HG02870 (cell line): Measurements from ENCODE around the gene FANCI.
"Not testable (repeated sequence)": the region's sequence is repeated elsewhere in the genome, so short reads cannot be mapped to it uniquely, and the experiment has no call there.

ENCODE experiments used
- ATAC-seq: cut with Tn5 transposase; IDR thresholded peaks from one replicate; pipeline ENCODE4 v1.9.1; 2021; ENCODE audit warnings: mild to moderate bottlenecking, moderate library complexity; ENCODE audit not compliant: unreplicated experiment

The FANCI gene

DNA sequence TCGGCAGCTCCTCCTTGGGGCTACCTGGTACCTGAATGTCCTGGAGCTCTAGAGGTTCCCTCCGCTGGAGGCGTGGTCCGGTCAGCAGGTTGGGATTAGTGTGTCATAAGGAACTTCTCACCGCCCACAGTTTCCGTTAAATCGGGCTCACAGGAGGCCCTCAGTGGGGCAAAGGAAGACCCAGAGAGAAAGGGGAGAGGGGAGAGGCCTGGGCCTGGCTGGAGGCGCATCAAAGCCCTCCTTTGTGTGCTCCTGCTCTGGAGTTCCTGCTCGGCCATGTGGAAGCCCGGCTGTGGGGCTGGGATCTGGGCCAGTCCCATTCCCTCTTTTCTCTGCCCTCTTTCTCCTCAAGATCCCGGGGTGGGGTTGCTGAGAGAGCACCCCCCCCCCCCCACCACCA, 22.2 kb upstream of the FANCI start, which contains the start of gene RLBP1:
Gene RLBP1, minus strand, starts transcription at position 37 of the 400 bp plus-strand sequence. CDS start 2,604 bp downstream, outside the sequence.
- ATAC-seq, result no peak

DNA sequence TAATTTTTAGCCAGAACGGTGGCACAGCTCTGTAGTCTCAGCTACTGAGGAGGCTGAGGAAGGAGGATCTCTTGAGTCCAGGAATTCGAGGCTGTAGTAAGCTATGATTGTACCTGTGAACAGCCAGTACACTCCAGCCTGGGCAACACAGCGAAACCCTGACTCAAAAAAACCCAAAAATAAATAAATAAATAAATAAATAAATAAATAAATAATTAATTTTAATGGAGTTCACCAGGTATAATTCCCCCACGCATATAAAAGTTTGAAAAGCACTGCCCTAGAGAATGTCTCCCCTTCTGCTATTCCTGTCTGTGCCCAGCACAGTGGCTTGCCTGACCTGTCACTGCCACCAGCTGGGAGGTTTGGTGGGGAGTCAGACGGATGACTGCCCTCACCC, 18.2 kb upstream of the FANCI start:
- no peak for ATAC-seq

DNA sequence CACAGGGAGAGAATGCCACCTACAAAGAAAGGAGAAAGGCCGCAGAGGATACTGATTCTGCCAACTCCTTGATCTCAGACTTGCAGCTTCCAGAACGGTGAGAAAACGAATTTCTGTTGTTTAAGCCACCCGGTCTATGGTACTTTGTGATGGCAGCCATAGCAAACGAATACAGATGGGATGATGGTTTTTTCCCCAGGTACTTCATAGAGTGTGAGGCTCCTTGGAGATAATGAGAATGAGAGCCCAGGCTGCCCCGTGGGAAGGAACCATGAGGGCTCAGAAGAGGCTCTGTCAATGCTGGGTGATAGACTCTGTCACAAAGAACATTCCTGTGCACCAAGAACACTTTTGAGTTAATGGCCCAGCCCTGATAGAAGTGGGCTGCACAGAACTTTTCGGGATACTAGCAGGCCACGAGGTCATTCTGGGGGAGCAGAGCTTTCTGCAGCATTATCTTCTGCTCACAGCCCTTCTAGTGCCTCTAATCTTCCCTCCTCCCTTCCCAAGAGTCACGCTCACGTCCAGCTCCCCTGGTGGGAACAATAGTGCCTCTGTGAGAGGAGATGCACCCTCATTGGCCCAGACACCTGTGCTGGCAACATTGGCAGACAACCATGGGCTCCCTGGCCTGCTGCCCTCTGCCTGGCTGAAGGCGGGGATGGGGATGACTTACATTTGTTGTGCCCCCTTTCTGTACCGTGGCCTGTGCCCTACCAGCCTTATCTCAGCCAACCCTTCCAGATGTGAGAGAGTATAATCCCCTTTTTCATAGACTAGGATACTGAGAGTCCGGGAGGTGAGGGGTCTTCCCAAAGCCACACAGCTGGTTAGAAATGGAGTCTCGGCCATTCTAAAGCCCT, 17.2 kb upstream of the FANCI start:
- no peak for ATAC-seq

GRCh38 chr15:89227425-89227824, 16.4 kb upstream of the FANCI start:
- no peak for ATAC-seq

GRCh38 chr15:89230277-89230676, 13.5 kb upstream of the FANCI start:
- ATAC-seq, result no peak

GRCh38 chr15:89231832-89232231, 11.9 kb upstream of the FANCI start:
- ATAC-seq, result no peak

DNA sequence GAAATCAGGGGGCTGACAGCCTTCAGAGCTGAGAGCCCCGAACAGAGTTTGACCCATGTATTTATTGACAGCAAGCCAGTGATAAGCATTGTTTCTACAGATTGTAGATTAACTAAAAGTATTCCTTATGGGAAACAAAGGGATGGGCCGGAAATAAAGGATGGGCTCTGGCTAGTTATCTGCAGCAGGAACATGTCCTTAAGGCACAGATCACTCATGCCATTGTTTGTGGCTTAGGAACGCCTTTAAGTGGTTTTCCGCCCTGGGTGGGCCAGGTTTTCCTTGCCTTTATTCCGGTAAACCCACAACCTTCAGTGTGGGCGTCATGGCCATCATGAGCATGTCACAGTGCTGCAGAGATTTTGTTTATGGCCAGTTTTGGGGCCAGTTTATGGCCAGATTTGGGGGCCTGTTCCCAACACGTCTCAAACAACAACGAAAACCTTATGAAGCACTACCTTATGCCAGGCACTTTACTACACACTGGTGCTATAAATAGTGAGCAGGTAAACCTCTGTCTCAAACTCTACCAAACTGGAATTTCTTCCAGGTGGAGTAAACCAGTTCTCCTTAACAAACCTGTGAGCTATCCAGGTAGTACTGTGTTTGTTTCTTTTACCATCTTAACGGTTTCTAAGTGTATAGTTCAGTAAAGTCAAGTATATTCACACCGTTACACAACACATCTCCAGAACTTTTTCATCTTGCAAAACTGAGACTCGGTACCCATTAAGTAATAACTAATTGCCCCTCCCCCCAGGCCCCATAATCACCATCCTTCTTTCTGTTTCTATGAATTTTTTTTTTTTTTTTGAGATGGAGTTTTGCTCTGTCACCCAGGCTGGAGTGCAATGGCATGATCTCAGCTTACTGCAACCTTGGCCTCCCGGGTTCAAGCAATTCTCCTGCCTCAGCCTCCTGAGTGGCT, 3.6 kb upstream of the FANCI start:
- not testable (repeated sequence) for ATAC-seq

DNA sequence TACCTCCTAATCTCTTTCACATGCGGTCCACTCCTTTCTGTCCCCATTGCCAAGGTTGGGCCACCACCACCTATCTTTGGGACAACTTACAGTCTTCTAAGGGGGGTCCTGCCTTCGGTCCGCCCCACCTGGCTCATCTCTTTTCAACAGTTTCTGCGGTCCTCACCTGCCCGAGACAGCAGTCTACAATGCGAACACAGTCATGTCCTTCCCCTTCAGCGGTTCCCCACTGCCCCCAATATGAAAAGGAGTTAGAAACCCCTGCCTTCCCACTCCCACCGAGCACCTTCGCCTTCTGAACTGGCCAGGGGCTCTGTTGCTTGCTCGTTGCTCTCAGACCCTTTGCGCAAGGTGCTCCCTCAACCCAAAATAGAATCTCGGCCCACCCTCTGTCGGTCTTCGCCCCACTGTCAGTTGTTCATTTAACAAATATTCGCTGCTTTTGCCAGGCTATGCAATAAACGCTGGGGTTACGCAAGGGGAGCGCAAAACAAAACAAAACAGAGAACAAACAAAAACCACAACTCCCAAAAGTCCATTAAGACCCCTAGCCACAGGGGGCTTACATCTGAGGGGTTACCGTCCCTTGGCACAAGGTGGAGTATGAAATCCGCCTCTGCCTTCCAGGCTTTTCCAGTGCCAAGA, 611 bp upstream of the FANCI start:
- no peak for ATAC-seq

- ATAC-seq, result peak; percentile 16
Measured at GRCh38 chr15:89244574-89244903, 760 bp downstream of the FANCI start.

DNA sequence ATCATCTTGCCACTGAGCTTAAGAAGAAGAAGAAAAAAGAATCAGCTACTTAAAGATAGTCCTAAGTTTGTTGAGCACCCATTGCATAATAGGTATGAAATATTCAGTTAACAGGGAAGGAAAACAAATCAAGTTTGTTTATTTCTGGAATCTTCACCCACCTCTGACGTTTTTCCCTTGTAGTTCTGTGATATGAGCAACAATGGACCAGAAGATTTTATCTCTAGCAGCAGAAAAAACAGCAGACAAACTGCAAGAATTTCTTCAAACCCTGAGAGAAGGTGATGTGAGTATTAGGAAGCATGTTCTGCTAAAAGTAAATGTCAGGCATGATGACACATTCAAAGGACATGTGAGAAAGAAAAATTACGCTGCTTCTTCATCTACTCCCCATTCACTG, 3.7 kb downstream of the FANCI start:
- no peak for ATAC-seq

GRCh38 chr15:89248584-89248983, 4.8 kb downstream of the FANCI start:
- no peak for ATAC-seq

DNA sequence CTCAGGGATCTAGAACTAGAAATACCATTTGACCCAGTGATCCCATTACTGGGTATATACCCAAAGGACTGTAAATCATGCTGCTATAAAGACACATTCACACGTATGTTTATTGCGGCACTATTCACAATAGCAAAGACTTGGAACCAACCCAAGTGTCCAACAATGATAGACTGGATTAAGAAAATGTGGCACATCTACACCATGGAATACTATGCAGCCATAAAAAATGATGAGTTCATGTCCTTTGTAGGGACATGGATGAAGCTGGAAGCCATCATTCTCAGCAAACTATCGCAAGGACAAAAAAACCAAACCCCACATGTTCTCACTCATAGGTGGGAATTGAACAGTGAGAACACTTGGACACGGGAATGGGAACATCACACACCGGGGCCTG, 6.4 kb downstream of the FANCI start:
- not testable (repeated sequence) for ATAC-seq

DNA sequence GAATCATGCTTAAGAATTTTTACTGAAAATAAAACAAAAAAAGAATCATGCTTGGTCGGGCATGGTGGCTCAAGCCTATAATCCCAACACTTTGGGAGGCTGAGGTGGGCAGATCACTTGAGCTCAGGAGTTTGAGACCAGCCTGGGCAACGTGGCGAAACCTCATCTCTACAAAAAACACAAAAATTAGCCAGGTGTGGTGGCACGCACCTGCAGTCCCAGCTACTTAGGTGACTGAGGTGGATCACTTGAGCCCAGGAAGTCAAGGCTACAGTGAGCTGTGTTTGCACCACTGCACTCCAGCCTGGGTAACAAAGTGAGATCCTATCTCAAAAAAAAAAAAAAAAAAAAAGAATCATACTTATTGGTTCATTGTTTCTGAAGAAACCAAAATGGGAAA, 33.5 kb downstream of the FANCI start:
- not testable (repeated sequence) for ATAC-seq

DNA sequence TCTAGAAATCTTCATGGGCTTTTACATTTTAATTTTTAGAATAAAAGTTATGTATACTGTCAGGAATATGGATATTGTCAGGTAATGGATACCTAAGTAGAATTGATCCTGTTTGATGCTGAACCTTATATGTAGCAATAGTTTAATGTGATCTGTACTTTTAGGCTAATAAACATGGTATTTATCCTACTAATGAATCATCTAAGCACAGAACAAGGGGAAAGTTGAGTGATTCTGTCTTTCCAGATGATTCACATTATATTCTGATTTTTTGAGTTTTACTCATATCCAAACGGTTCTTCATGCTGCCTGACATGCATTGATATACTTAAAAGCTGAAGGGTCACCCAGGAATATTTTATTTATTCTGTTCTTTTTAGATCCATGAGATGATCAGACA, 34.5 kb downstream of the FANCI start:
- no peak for ATAC-seq

GRCh38 chr15:89282631-89283030, 38.9 kb downstream of the FANCI start:
- ATAC-seq, result no peak

DNA sequence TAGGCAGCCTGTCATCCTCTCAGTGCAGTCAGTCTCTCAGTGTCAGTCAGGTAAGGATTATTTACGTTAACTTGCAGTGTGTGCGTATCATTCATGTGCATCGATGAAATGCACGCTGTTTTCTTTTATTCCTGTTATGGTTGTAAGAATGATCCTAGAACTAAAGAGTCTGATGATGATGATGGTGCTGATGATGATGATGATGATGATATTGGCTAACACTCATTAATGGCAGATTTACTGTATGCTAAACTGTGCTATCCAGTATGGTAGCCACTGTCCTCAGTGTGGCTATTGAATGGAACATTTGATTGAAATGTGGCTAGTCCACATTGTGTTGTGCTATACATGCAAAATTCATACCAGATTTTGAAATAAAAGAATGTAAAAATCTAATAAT, 39.4 kb downstream of the FANCI start:
- ATAC-seq, result no peak

DNA sequence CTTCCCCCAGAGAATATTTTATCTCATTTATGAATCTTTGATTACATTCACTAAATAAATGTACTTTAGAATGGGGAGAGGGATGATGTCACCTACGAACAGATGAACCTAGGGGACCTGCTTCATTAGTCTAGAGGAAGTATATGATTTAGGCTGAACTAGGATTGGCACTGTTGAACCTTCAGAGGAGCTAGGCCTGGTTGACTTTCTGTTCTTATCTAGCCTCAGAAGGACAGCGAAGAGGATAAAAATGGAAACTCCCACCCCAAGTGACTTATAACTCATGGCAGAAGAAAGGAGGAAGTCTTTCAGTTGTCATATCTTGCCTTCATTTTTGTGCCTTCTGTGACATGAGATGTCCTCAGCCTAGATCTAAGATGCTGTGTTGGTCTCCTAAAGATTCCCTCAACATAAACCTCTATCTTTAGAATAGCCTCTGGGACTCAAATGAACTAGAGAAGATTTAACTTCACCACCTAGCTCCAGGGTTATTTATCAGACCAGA, 48.2 kb downstream of the FANCI start:
- no peak for ATAC-seq

DNA sequence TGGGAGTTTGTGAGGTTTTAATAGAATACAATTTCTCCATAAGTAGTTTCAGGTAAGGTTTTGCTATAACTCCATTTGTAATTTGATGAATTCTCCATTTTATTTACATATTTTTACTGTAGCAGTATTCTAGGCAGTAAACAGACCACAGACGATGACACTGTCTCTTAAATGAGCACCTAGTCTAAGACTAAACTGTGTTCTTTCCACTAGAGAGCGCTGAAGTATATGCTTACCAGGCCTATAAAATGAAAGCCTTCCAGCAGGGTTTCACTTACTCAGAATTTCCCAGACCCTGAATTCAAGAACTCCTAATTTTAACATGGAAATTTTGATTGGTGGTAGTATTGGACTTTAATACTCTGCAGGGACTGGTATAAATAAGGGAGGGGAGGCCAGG, 49.2 kb downstream of the FANCI start:
- no peak for ATAC-seq

- no peak for ATAC-seq
Measured at GRCh38 chr15:89299896-89300295, 56.1 kb downstream of the FANCI start.

- ATAC-seq, result no peak
Measured at GRCh38 chr15:89301304-89302089, 57.7 kb downstream of the FANCI start.
